HepG2 (cell line): ENCODE results near the gene ABHD2. TPM values are rescaled to one million over a fixed set of nuclear protein-coding genes. Genes with fewer than 3 reads are reported as not detected.

ENCODE experiments used
- ATAC-seq: fragments of 200-7000 bp; cut with Tn5 transposase; 3 replicates; pipeline ENCODE4 v1.9.1; 2020; ENCODE audit warnings: mild to moderate bottlenecking, moderate library complexity
- BruUV-seq: library from RNA; stranded (reverse); fragments of 400-500 nt; replicated peaks from 2 replicates; lab custom pipeline; 2021; lab: Mats Ljungman, UMichigan
- CTCF ChIA-PET: fragments of 300-600 bp; formaldehyde crosslinking; extraction: SDS; loops from one replicate; lab custom pipeline; 2021; ENCODE audit warnings: low total read pairs, inconsistent platforms, low intra/inter-chr PET ratio; lab: Yijun Ruan, JAX
- POLR2A ChIA-PET: fragments of 350-600 bp; sonication (Branson Sonifier 250); formaldehyde crosslinking; loops from one replicate; lab custom pipeline; 2020; ENCODE audit warnings: antibody characterized with exemption, inconsistent platforms; lab: Yijun Ruan, JAX
- DNase-seq: peaks from one replicate; pipeline ENCODE4 v3.0.0-alpha.2; 2015; ENCODE audit warnings: low spot score
- FAIRE-seq: peaks from 3 replicates; lab custom pipeline; 2011; peaks lifted over from hg19 to GRCh38; lab: Jason Lieb, UNC
- H2AFZ ChIP-seq: one replicate; pipeline ENCODE4 v1.6.1; 2011; ENCODE audit warnings: low read length, inconsistent platforms
- H3K27ac ChIP-seq: fragments of 300-600 bp; 3 replicates; pipeline ENCODE4 v1.8.0; 2011; ENCODE audit warnings: mixed run types, mild to moderate bottlenecking, mixed read lengths, low read length, inconsistent platforms; ENCODE audit not compliant: insufficient read depth; ENCODE audit errors: extremely low read length
- H3K27me3 ChIP-seq, 2 experiments: fragments of 200-600 bp in 1 of 2; 2 replicates in 1 of 2; 3 replicates in 1 of 2; pipeline versions ENCODE4 v1.6.0 to v1.8.0; 2011; ENCODE audit warnings: low read length in 2 of 2, mild to moderate bottlenecking in 2 of 2, moderate library complexity in 2 of 2, inconsistent platforms in 1 of 2; ENCODE audit not compliant: insufficient read depth in 2 of 2, control insufficient read depth in 1 of 2
- H3K36me3 ChIP-seq, 2 experiments: fragments of 200-600 bp in 1 of 2; replicated peaks in 1 of 2; 2 replicates in 1 of 2; 3 replicates in 1 of 2; pipeline versions ENCODE4 v1.5.1 to v1.8.0; 2011; ENCODE audit warnings: low read length in 2 of 2, inconsistent platforms in 1 of 2; ENCODE audit not compliant: insufficient read depth in 2 of 2, control insufficient read depth in 1 of 2
- H3K4me1 ChIP-seq: 2 replicates; pipeline ENCODE4 v1.5.1; 2012; ENCODE audit warnings: low read length, inconsistent platforms; ENCODE audit not compliant: insufficient read depth
- H3K4me2 ChIP-seq: 2 replicates; pipeline ENCODE4 v1.6.0; 2011; ENCODE audit warnings: low read depth, low read length, inconsistent platforms
- H3K4me3 ChIP-seq, 3 experiments: fragments of 200-600 bp in 1 of 3; sonication (generic), shearing (Covaris generic) in 1 of 3; replicated peaks in 1 of 3; 2 replicates each; pipeline ENCODE4 v1.5.1; 2011 to 2016; ENCODE audit warnings: low read length in 3 of 3, inconsistent platforms in 2 of 3, low read depth in 2 of 3, mild to moderate bottlenecking in 2 of 3, control low read depth in 1 of 3, mixed read lengths in 1 of 3; ENCODE audit not compliant: insufficient read depth in 1 of 3
- H3K79me2 ChIP-seq: one replicate; pipeline ENCODE4 v1.6.1; 2011; ENCODE audit warnings: low read length, inconsistent platforms; ENCODE audit not compliant: insufficient read depth
- H3K9ac ChIP-seq: 2 replicates; pipeline ENCODE4 v1.6.0; 2011; ENCODE audit warnings: mild to moderate bottlenecking, low read depth, low read length, inconsistent platforms; ENCODE audit not compliant: insufficient read depth
- H3K9me3 ChIP-seq: 2 replicates; pipeline ENCODE4 v1.5.1; 2012; ENCODE audit warnings: mild to moderate bottlenecking, low read length
- H4K20me1 ChIP-seq: 2 replicates; pipeline ENCODE4 v1.6.0; 2011; ENCODE audit warnings: inconsistent platforms, mild to moderate bottlenecking, low read length, moderate library complexity; ENCODE audit not compliant: insufficient read depth
- CREBL2 ChIP-seq: sonication (generic); formaldehyde crosslinking; IDR thresholded peaks from 2 replicates; pipeline ENCODE4 v1.8.1; 2023; ENCODE audit warnings: missing genetic modification reagents, mild to moderate bottlenecking, borderline replicate concordance
- DNMT1 ChIP-seq: sonication (generic); formaldehyde crosslinking; IDR thresholded peaks from 2 replicates; pipeline ENCODE4 v1.5.1; 2020; ENCODE audit warnings: mild to moderate bottlenecking, missing genetic modification reagents
- E2F5 ChIP-seq: sonication (generic); formaldehyde crosslinking; conservative IDR thresholded peaks from 2 replicates; pipeline ENCODE4 v1.4.0; 2020; ENCODE audit warnings: missing genetic modification reagents
- FIP1L1 ChIP-seq: fragments of 200-400 bp; formaldehyde crosslinking; IDR thresholded peaks from 2 replicates; pipeline ENCODE4 v1.6.1; 2018; ENCODE audit warnings: low read depth, mild to moderate bottlenecking, low read length, moderate library complexity, borderline replicate concordance; ENCODE audit not compliant: insufficient read depth
- GLMP ChIP-seq: sonication (generic); formaldehyde crosslinking; IDR thresholded peaks from 2 replicates; pipeline ENCODE4 v1.9.0; 2021; ENCODE audit warnings: missing genetic modification reagents, mild to moderate bottlenecking, borderline replicate concordance
- GRHL1 ChIP-seq: sonication (generic); formaldehyde crosslinking; conservative IDR thresholded peaks from 2 replicates; pipeline ENCODE4 v1.8.0; 2022; ENCODE audit warnings: missing genetic modification reagents
- TRIM24 ChIP-seq: sonication (generic); formaldehyde crosslinking; IDR thresholded peaks from 2 replicates; pipeline ENCODE4 v1.8.0; 2022; ENCODE audit warnings: mild to moderate bottlenecking, missing genetic modification reagents
- ZFY ChIP-seq: sonication (generic); formaldehyde crosslinking; IDR thresholded peaks from 2 replicates; pipeline ENCODE4 v1.4.0; 2020; ENCODE audit warnings: missing genetic modification reagents
- ZNF142 ChIP-seq: sonication (generic); formaldehyde crosslinking; IDR thresholded peaks from 2 replicates; pipeline ENCODE4 v1.4.0; 2020; ENCODE audit warnings: missing genetic modification reagents
- ZNF546 ChIP-seq: sonication (generic); formaldehyde crosslinking; conservative IDR thresholded peaks from 2 replicates; pipeline ENCODE4 v1.8.1; 2023; ENCODE audit warnings: mild to moderate bottlenecking, missing genetic modification reagents
- ZNF839 ChIP-seq: sonication (generic); formaldehyde crosslinking; IDR thresholded peaks from 2 replicates; pipeline ENCODE4 v1.4.0; 2020; ENCODE audit warnings: missing genetic modification reagents, mild to moderate bottlenecking, borderline replicate concordance
- WGBS: methylation state at CpG from one replicate; pipeline ENCODE4 v1.1.6; 2017; ENCODE audit warnings: low lambda C conversion rate; 5-methylcytosine and 5-hydroxymethylcytosine counted together
- in situ Hi-C: cut with HindIII; loops from 2 replicates; pipeline ENCODE4 v1.10.0; 2017; ENCODE audit warnings: low pct_unique_long_range_greater_than_20kb; ENCODE audit not compliant: extremely low pct_ligation_motif_present
- intact Hi-C: fragments of 100-400 bp; cut with micrococcal nuclease; formaldehyde crosslinking; loops from one replicate; pipeline ENCODE4 v1.10.0; 2022; ENCODE audit not compliant: unreplicated experiment
- polyA plus RNA-seq, 8 experiments: library from polyadenylated mRNA; depleted of rRNA in 3 of 8; stranded (reverse) in 7 of 8; unstranded in 1 of 8; fragments of >200 nt; fragmentation: Illumina TruSeq in 4 of 8; extraction: Trizol in 4 of 8; gene quantifications; 2 replicates each; pipeline versions ENCODE4 v1.2.1 to v1.2.3, GENCODE V29; 2011 to 2016; ENCODE audit warnings: low read depth in 4 of 8, missing spikeins in 1 of 8, mixed read lengths in 1 of 8; ENCODE audit not compliant: insufficient read depth in 1 of 8
- total RNA-seq, 5 experiments: library from RNA; depleted of rRNA; stranded (reverse); fragments of >200 nt; fragmentation: Illumina TruSeq; extraction: Trizol; gene quantifications; 2 replicates each; pipeline ENCODE4 v1.2.3, GENCODE V29; 2016; ENCODE audit warnings: low read depth in 1 of 5

ABHD2 gene
- total and polyA plus RNA-seq, 2 of the 13 experiments (the other 11 are each of a cell fraction or from before 2014, with no cell fraction given) = 14.8 to 22.4 TPM

GRCh38 chr15:89058876-89059405, 29.3 kb upstream of the ABHD2 start:
- ChIA-PET CTCF (interaction anchor here (3.9 kb wide), 1 partner anchor 112 kb away, joined by 49 read pairs; no protein-coding TSS in a partner anchor), POLR2A (interaction anchor here (0.8 kb wide), 1 partner anchor 74 kb away, joined by 4 read pairs; no protein-coding TSS in a partner anchor)
- no TSS peak for BruUV-seq
- H3K9me3 ChIP-seq = no peaks in the 10 kb centered on the region
- H3K27me3 ChIP-seq = no peaks in the 10 kb centered on the region
- H4K20me1 ChIP-seq = no peaks in the 10 kb centered on the region
- H3K4me2 ChIP-seq = no peak overlapping the region
- no peak overlapping the region for H3K9ac ChIP-seq
- in situ Hi-C loops (loop anchor here (5.0 kb wide), 2 partner anchors 68 to 118 kb away; no protein-coding TSS in a partner anchor), intact Hi-C loops (no loop called here)
- DNase-seq (no peak), ATAC-seq (no peak), FAIRE-seq (no peak)
- H3K79me2 ChIP-seq = no peaks in the 10 kb centered on the region
- 89% methylated on average over 5 of the region's 5 CpGs for WGBS
- peaks cover 55% of the 10 kb centered on the region for H3K4me1 ChIP-seq
- no peak overlapping the region for H2AFZ ChIP-seq
- H3K27ac ChIP-seq = no peak overlapping the region
- no peak overlapping the region for H3K4me3 ChIP-seq
- H3K36me3 ChIP-seq = no peaks in the 10 kb centered on the region
- TF ChIP-seq FIP1L1 = no peak
- TF ChIP-seq E2F5 (CRISPR knock-in tag) = no peak
- no peak for TF ChIP-seq CREBL2
- TF ChIP-seq GLMP (CRISPR knock-in tag) = no peak
- TF ChIP-seq ZNF142 (CRISPR knock-in tag) = no peak
- no peak for TF ChIP-seq GRHL1 (CRISPR knock-in tag)
- TF ChIP-seq ZNF546 (CRISPR knock-in tag) = no peak
- TF ChIP-seq TRIM24 (CRISPR knock-in tag) = no peak
- TF ChIP-seq ZFY (CRISPR knock-in tag) = no peak
- no peak for TF ChIP-seq ZNF839 (CRISPR knock-in tag)
- TF ChIP-seq DNMT1 (CRISPR knock-in tag) = no peak
